ENCODE results near the gene C15orf62. TPM values are rescaled to one million over a fixed set of nuclear protein-coding genes. Genes with fewer than 3 reads are reported as not detected.

C15orf62 gene
- total RNA-seq, 2 donors from 2014 or later: 0.46 to 0.57 TPM

GRCh38 chr15:40812721-40813425, 43.1 kb downstream of the C15orf62 start:
- no peak overlapping the region for H3K4me3 ChIP-seq (ENCODE audit: low read length)
- no peaks in the 10 kb centered on the region for H3K9me3 ChIP-seq (ENCODE audit: control insufficient read depth, low read length)
- H3K4me1 ChIP-seq (ENCODE audit: control insufficient read depth, insufficient read depth, low read length): no peaks in the 10 kb centered on the region
- Mint-ChIP-seq H3K4me1 (peaks cover 4% of the 10 kb centered on the region), H3K9me3 (no peaks in the 10 kb centered on the region), H3K27ac (peak overlapping the region; percentile 58), H3K27me3 (ENCODE audit: insufficient read depth) (no peaks in the 10 kb centered on the region), H3K4me3 (no peak overlapping the region), H3K36me3 (ENCODE audit: low read depth) (peaks cover 23% of the 10 kb centered on the region)
- no peak for DNase-seq
- 96 to 100% methylated on average over 7 to 12 of the region's 12 CpGs for WGBS, 2 experiments (ENCODE audit: insufficient coverage in 1 of 2, insufficient read length in 1 of 2)
- H3K36me3 ChIP-seq (ENCODE audit: control insufficient read depth, insufficient read depth, low read length): no peaks in the 10 kb centered on the region
- H3K27ac ChIP-seq (ENCODE audit: low read depth, low read length): no peak overlapping the region
- no peak for TF ChIP-seq CTCF (conservative IDR thresholded peaks at IDR 0.05)
- H3K27me3 ChIP-seq (ENCODE audit: control insufficient read depth, insufficient read depth, low read length, poor library complexity, severe bottlenecking): no peaks in the 10 kb centered on the region
- no peak overlapping the region for H3K9ac ChIP-seq (ENCODE audit: extremely low read depth, low read length, poor library complexity, severe bottlenecking)

GRCh38 chr15:40815042-40815698, 45.4 kb downstream of the C15orf62 start:
- H3K9me3 ChIP-seq (ENCODE audit: control insufficient read depth, low read length): no peaks in the 10 kb centered on the region
- no peaks in the 10 kb centered on the region for H3K4me1 Mint-ChIP-seq
- DNase-seq: no peak
- H3K36me3 ChIP-seq (ENCODE audit: control insufficient read depth, insufficient read depth, low read length): no peaks in the 10 kb centered on the region
- no peaks in the 10 kb centered on the region for H3K27me3 ChIP-seq (ENCODE audit: control insufficient read depth, insufficient read depth, low read length, poor library complexity, severe bottlenecking)
- H3K4me1 ChIP-seq (ENCODE audit: control insufficient read depth, insufficient read depth, low read length): no peaks in the 10 kb centered on the region
- TF ChIP-seq CTCF (conservative IDR thresholded peaks at IDR 0.05): no peak
- H3K27ac Mint-ChIP-seq: no peak overlapping the region
- no peaks in the 10 kb centered on the region for H3K9me3 Mint-ChIP-seq
- H3K27me3 Mint-ChIP-seq (ENCODE audit: insufficient read depth): no peaks in the 10 kb centered on the region
- no peak overlapping the region for H3K27ac ChIP-seq (ENCODE audit: low read depth, low read length)
- 91 to 93% methylated on average over 2 to 3 of the region's 4 CpGs for WGBS, 2 experiments (ENCODE audit: insufficient coverage in 1 of 2, insufficient read length in 1 of 2)
- no peak overlapping the region for H3K4me3 ChIP-seq (ENCODE audit: low read length)
- peaks cover 20% of the 10 kb centered on the region for H3K36me3 Mint-ChIP-seq (ENCODE audit: low read depth)
- no peak overlapping the region for H3K4me3 Mint-ChIP-seq
- H3K9ac ChIP-seq (ENCODE audit: extremely low read depth, low read length, poor library complexity, severe bottlenecking): no peak overlapping the region

GRCh38 chr15:40819048-40819447, 49.3 kb downstream of the C15orf62 start:
- H3K4me1 Mint-ChIP-seq: no peaks in the 10 kb centered on the region
- no peak for TF ChIP-seq CTCF (conservative IDR thresholded peaks at IDR 0.05)
- H3K4me1 ChIP-seq (ENCODE audit: control insufficient read depth, insufficient read depth, low read length): no peaks in the 10 kb centered on the region
- H3K9me3 ChIP-seq (ENCODE audit: control insufficient read depth, low read length): no peaks in the 10 kb centered on the region
- no peak overlapping the region for H3K9ac ChIP-seq (ENCODE audit: extremely low read depth, low read length, poor library complexity, severe bottlenecking)
- H3K27me3 ChIP-seq (ENCODE audit: control insufficient read depth, insufficient read depth, low read length, poor library complexity, severe bottlenecking): no peaks in the 10 kb centered on the region
- no peaks in the 10 kb centered on the region for H3K9me3 Mint-ChIP-seq
- no peak overlapping the region for H3K27ac Mint-ChIP-seq
- H3K27ac ChIP-seq (ENCODE audit: low read depth, low read length): no peak overlapping the region
- no peaks in the 10 kb centered on the region for H3K36me3 ChIP-seq (ENCODE audit: control insufficient read depth, insufficient read depth, low read length)
- H3K36me3 Mint-ChIP-seq (ENCODE audit: low read depth): peaks cover 9% of the 10 kb centered on the region
- H3K4me3 ChIP-seq (ENCODE audit: low read length): no peak overlapping the region
- H3K4me3 Mint-ChIP-seq: no peak overlapping the region
- whole genome bisulfite sequencing, 2 experiments (ENCODE audit: insufficient coverage in 1 of 2, insufficient read length in 1 of 2): 88 to 92% methylated on average over 6 to 7 of the region's 7 CpGs
- H3K27me3 Mint-ChIP-seq (ENCODE audit: insufficient read depth): no peaks in the 10 kb centered on the region
- DNase-seq: no peak

Measured in endodermal cell (in vitro differentiated cells).